GM12801 (cell line): ENCODE data around the gene ROBO1.

Experiments
- CTCF ChIP-seq: IDR thresholded peaks from one replicate; pipeline ENCODE4 v1.5.1; 2011; ENCODE audit warnings: control low read depth; ENCODE audit not compliant: insufficient read length; ENCODE audit errors: extremely low read depth

Gene ROBO1

GRCh38 chr3:78974181-78974790 is 793.5 kb downstream of the ROBO1 start:
- no peak for TF ChIP-seq CTCF

- no peak for TF ChIP-seq CTCF
These were observed 795.0 kb downstream of the ROBO1 start for GRCh38 chr3:78972617-78973301.

GRCh38 chr3:78970656-78971055 is 797.1 kb downstream of the ROBO1 start:
- TF ChIP-seq CTCF = no peak

GRCh38 chr3:78969483-78969882 is 798.3 kb downstream of the ROBO1 start:
- no peak for TF ChIP-seq CTCF

- no peak for TF ChIP-seq CTCF
These were observed 800.7 kb downstream of the ROBO1 start for GRCh38 chr3:78967061-78967460.

GRCh38 chr3:78963771-78964170 is 804.0 kb downstream of the ROBO1 start:
- no peak for TF ChIP-seq CTCF

- TF ChIP-seq CTCF = no peak
These were observed 810.3 kb downstream of the ROBO1 start for GRCh38 chr3:78957456-78957855.
